IMR-90 (cell line): Measurements from ENCODE around the gene MAPRE2. TPM values are rescaled to one million over a fixed set of nuclear protein-coding genes. Genes with fewer than 3 reads are reported as not detected.

Source experiments
- ATAC-seq: fragments of 200-7000 bp; cut with Tn5 transposase; 2 replicates; pipeline ENCODE4 v1.9.1; 2020; ENCODE audit warnings: low read depth, mild to moderate bottlenecking, moderate library complexity
- BruUV-seq: library from RNA; stranded (reverse); fragments of 400-500 nt; replicated peaks from 2 replicates; lab custom pipeline; 2021; lab: Mats Ljungman, UMichigan
- CTCF ChIA-PET: fragments of 300-600 bp; formaldehyde crosslinking; extraction: SDS; loops from one replicate; lab custom pipeline; 2021; ENCODE audit warnings: antibody characterized with exemption; lab: Yijun Ruan, JAX
- POLR2A ChIA-PET: fragments of 300-600 bp; sonication (Branson Sonifier 250); formaldehyde crosslinking; loops from one replicate; lab custom pipeline; 2022; ENCODE audit warnings: antibody characterized with exemption; ENCODE audit not compliant: unreplicated experiment; lab: Charles Lee
- DNase-seq: peaks from one replicate; pipeline ENCODE4 v3.0.0; 2013
- H2AFZ ChIP-seq: replicated peaks from 2 replicates; pipeline ENCODE3; 2013; ENCODE audit warnings: low read length, mild to moderate bottlenecking; ENCODE audit not compliant: poor library complexity
- H2AK5ac ChIP-seq: 2 replicates; pipeline ENCODE4 v1.6.1; 2013; ENCODE audit warnings: low read depth, low read length, inconsistent platforms
- H2AK9ac ChIP-seq: replicated peaks from 2 replicates; pipeline ENCODE3; 2013; ENCODE audit warnings: mild to moderate bottlenecking, low read depth, low read length, moderate library complexity; ENCODE audit not compliant: poor library complexity
- H2BK120ac ChIP-seq: 2 replicates; pipeline ENCODE4 v1.6.1; 2013; ENCODE audit warnings: low read depth, low read length, inconsistent platforms
- H2BK15ac ChIP-seq: 3 replicates; pipeline ENCODE4 v1.6.1; 2013; ENCODE audit warnings: low read depth, low read length, inconsistent platforms
- H2BK20ac ChIP-seq: 2 replicates; pipeline ENCODE4 v1.6.1; 2013; ENCODE audit warnings: low read depth, mild to moderate bottlenecking, inconsistent platforms, low read length, moderate library complexity
- H2BK5ac ChIP-seq: 2 replicates; pipeline ENCODE4 v1.6.1; 2013; ENCODE audit warnings: mild to moderate bottlenecking, low read depth, low read length, inconsistent platforms; ENCODE audit not compliant: poor library complexity, severe bottlenecking
- H3K14ac ChIP-seq: replicated peaks from 2 replicates; pipeline ENCODE4 v1.6.1; 2013; ENCODE audit warnings: low read depth, low read length, inconsistent platforms
- H3K18ac ChIP-seq: 2 replicates; pipeline ENCODE4 v1.6.1; 2013; ENCODE audit warnings: low read depth, low read length, control low read depth
- H3K23ac ChIP-seq: 2 replicates; pipeline ENCODE4 v1.6.1; 2013; ENCODE audit warnings: low read depth, low read length, inconsistent platforms
- H3K27ac ChIP-seq: 2 replicates; pipeline ENCODE4 v1.5.1; 2013; ENCODE audit warnings: mild to moderate bottlenecking, control low read depth, low read length; ENCODE audit not compliant: insufficient read depth
- H3K27me3 ChIP-seq: 2 replicates; pipeline ENCODE4 v1.6.1; 2013; ENCODE audit warnings: low read length; ENCODE audit not compliant: control insufficient read depth, insufficient read depth
- H3K36me3 ChIP-seq: 2 replicates; pipeline ENCODE4 v1.6.1; 2013; ENCODE audit warnings: low read length, mixed read lengths; ENCODE audit not compliant: control insufficient read depth, insufficient read depth
- H3K4ac ChIP-seq: 2 replicates; pipeline ENCODE4 v1.6.1; 2013; ENCODE audit warnings: low read depth, low read length, inconsistent platforms
- H3K4me1 ChIP-seq: 2 replicates; pipeline ENCODE4 v1.6.1; 2013; ENCODE audit warnings: low read length, mixed read lengths; ENCODE audit not compliant: control insufficient read depth, insufficient read depth
- H3K4me2 ChIP-seq: 2 replicates; pipeline ENCODE4 v1.6.1; 2013; ENCODE audit warnings: low read depth, mild to moderate bottlenecking, control low read depth, low read length, moderate library complexity
- H3K4me3 ChIP-seq: 2 replicates; pipeline ENCODE4 v1.5.1; 2013; ENCODE audit warnings: low read depth, mild to moderate bottlenecking, control low read depth, low read length, moderate library complexity; ENCODE audit not compliant: insufficient read depth
- H3K56ac ChIP-seq: 2 replicates; pipeline ENCODE4 v1.6.1; 2013; ENCODE audit warnings: low read length, inconsistent platforms; ENCODE audit not compliant: insufficient read depth; ENCODE audit errors: extremely low read depth
- H3K79me1 ChIP-seq, 2 experiments: 2 replicates each; pipeline ENCODE4 v1.6.1; 2013; ENCODE audit warnings: low read length in 2 of 2, inconsistent platforms in 1 of 2, low read depth in 1 of 2
- H3K9ac ChIP-seq: 2 replicates; pipeline ENCODE4 v1.6.1; 2013; ENCODE audit warnings: low read depth, low read length, control low read depth
- H3K9me1 ChIP-seq: 2 replicates; pipeline ENCODE4 v1.6.1; 2013; ENCODE audit warnings: low read length, inconsistent platforms; ENCODE audit not compliant: insufficient read depth
- H3K9me3 ChIP-seq: 2 replicates; pipeline ENCODE4 v1.6.1; 2013; ENCODE audit warnings: low read length; ENCODE audit not compliant: control insufficient read depth, insufficient read depth
- H4K20me1 ChIP-seq: 2 replicates; pipeline ENCODE4 v1.6.1; 2013; ENCODE audit warnings: low read length, inconsistent platforms; ENCODE audit not compliant: insufficient read depth
- H4K5ac ChIP-seq: 2 replicates; pipeline ENCODE4 v1.6.1; 2013; ENCODE audit warnings: mild to moderate bottlenecking, low read depth, low read length, control low read depth
- H4K8ac ChIP-seq, 2 experiments: 2 replicates each; pipeline ENCODE4 v1.6.1; 2013; ENCODE audit warnings: low read depth in 2 of 2, low read length in 2 of 2, control low read depth in 1 of 2, inconsistent platforms in 1 of 2
- H4K91ac ChIP-seq: 2 replicates; pipeline ENCODE4 v1.6.1; 2013; ENCODE audit warnings: low read depth, low read length, inconsistent platforms; ENCODE audit not compliant: insufficient read depth
- POLR2A ChIP-seq: IDR thresholded peaks from 2 replicates; pipeline ENCODE4 v1.6.1; 2012; ENCODE audit warnings: mild to moderate bottlenecking, low read depth, low read length
- SMC3 ChIP-seq: fragments of 150-350 bp; IDR thresholded peaks from 2 replicates; pipeline ENCODE4 v1.6.1; 2016; ENCODE audit warnings: low read depth, mild to moderate bottlenecking, antibody characterized with exemption, low read length, moderate library complexity
- WGBS, 2 experiments: methylation state at CpG; one replicate each; pipeline versions ENCODE4 v1.1.5 to v1.1.7; 2013; ENCODE audit warnings: missing lambda C conversion rate in 2 of 2; ENCODE audit not compliant: insufficient read length in 1 of 2; ENCODE audit errors: extremely low coverage in 2 of 2; 5-methylcytosine and 5-hydroxymethylcytosine counted together
- dilution Hi-C: fragments of 300-500 bp; cut with HindIII; formaldehyde crosslinking; loops from one replicate; pipeline ENCODE4 v1.14.3; 2018; ENCODE audit warnings: low sequenced_read_pairs; ENCODE audit not compliant: unreplicated experiment
- in situ Hi-C: fragments of 300-500 bp; cut with MboI; formaldehyde crosslinking; loops from 3 replicates; pipeline ENCODE4 v1.14.3; 2019; ENCODE audit warnings: low sequenced_read_pairs, inconsistent platforms, mixed read lengths
- intact Hi-C: fragments of 100-400 bp; cut with micrococcal nuclease; formaldehyde crosslinking; loops from 2 replicates; pipeline ENCODE4 v1.10.0; 2022
- polyA plus RNA-seq, 3 experiments: library from polyadenylated mRNA; depleted of rRNA; stranded (reverse); fragments of >200 nt; gene quantifications; 2 replicates each; pipeline ENCODE4 v1.2.3, GENCODE V29; 2012; ENCODE audit warnings: low replicate concordance in 1 of 3
- total RNA-seq: library from RNA; depleted of rRNA; stranded (reverse); fragments of >200 nt; gene quantifications from 2 replicates; pipeline ENCODE4 v1.2.3, GENCODE V29; 2012

Gene MAPRE2
- total and polyA plus RNA-seq, 2 of the 4 experiments (the other 2 are of a cell fraction), result 19.6 to 23.8 TPM

- dilution Hi-C loops, result no loop called here
- Histone ChIP-seq H4K5ac (no peak overlapping the region), H3K9me1 (peaks cover 3% of the 10 kb centered on the region; the same call in 1 of the 2 replicates), H3K4me2 (no peak overlapping the region), H3K36me3 (no peaks in the 10 kb centered on the region), H3K56ac (no peak overlapping the region), H3K27ac (no peak overlapping the region), H2BK120ac (no peak overlapping the region), H3K4me1 (no peaks in the 10 kb centered on the region), H4K91ac (no peak overlapping the region), H4K8ac (no peak overlapping the region), H3K9ac (no peak overlapping the region), H3K18ac (no peak overlapping the region), H3K23ac (no peak overlapping the region), H2AFZ (no peak overlapping the region), H2BK5ac (no peak overlapping the region), H2BK20ac (no peak overlapping the region), H3K79me1 (no peaks in the 10 kb centered on the region; a peak in 1 of 4 replicates), H3K27me3 (no peaks in the 10 kb centered on the region), H2AK9ac (no peak overlapping the region), H3K14ac (no peak overlapping the region), H3K4ac (no peak overlapping the region), H3K4me3 (no peak overlapping the region), H4K20me1 (no peaks in the 10 kb centered on the region), H3K9me3 (no peaks in the 10 kb centered on the region), H2BK15ac (no peak overlapping the region), H2AK5ac (no peak overlapping the region)
- no CpG with 5 or more reads among the region's 2 CpGs for WGBS, 2 experiments
- BruUV-seq, result no TSS peak
- DNase-seq (no peak), ATAC-seq (no peak)
- POLR2A ChIA-PET, result no interaction called here
- TF ChIP-seq SMC3, result no peak
- TF ChIP-seq POLR2A, result no peak
- CTCF ChIA-PET, result interaction anchor here (1.7 kb wide), 1 partner anchor 11 kb away, joined by 3 read pairs; no protein-coding TSS in a partner anchor
- in situ Hi-C loops, result no loop called here
- intact Hi-C loops, result no loop called here
Measured at GRCh38 chr18:35097763-35098162, 56.5 kb downstream of the MAPRE2 start.
